GM12878 (cell line): ENCODE measurements around the gene MINPP1. TPM values are rescaled to one million over a fixed set of nuclear protein-coding genes. Genes with fewer than 3 reads are reported as not detected.

Experiments used
- ATAC-seq: fragments of 200-7000 bp; cut with Tn5 transposase; 3 replicates; pipeline ENCODE4 v1.9.1; 2020; ENCODE audit warnings: mild to moderate bottlenecking, moderate library complexity
- BruUV-seq: library from RNA; stranded (reverse); fragments of 400-500 nt; replicated peaks from 2 replicates; lab custom pipeline; 2021; lab: Mats Ljungman, UMichigan
- CTCF ChIA-PET: fragments of 300-600 bp; sonication (Branson Sonifier 250); formaldehyde crosslinking; extraction: SDS; loops from one replicate; lab custom pipeline; 2021; ENCODE audit warnings: inconsistent platforms; lab: Yijun Ruan, JAX
- POLR2A ChIA-PET: fragments of 350-600 bp; formaldehyde crosslinking; extraction: SDS; loops from one replicate; lab custom pipeline; 2021; ENCODE audit warnings: inconsistent platforms; lab: Charles Lee
- RAD21 ChIA-PET: fragments of 300-600 bp; sonication (Branson Sonifier 250); formaldehyde crosslinking; loops from one replicate; lab custom pipeline; 2023; ENCODE audit warnings: antibody characterized with exemption; ENCODE audit not compliant: unreplicated experiment; lab: Charles Lee
- SMC1A ChIA-PET: fragments of 300-600 bp; sonication (Branson Sonifier 250); formaldehyde crosslinking; loops from one replicate; lab custom pipeline; 2023; ENCODE audit not compliant: unreplicated experiment, uncharacterized antibody; lab: Charles Lee
- DNase-seq: peaks from one replicate; pipeline ENCODE4 v3.0.0-alpha.2; 2011; ENCODE audit warnings: low read depth, low spot score
- FAIRE-seq: peaks from 3 replicates; lab custom pipeline; 2011; peaks lifted over from hg19 to GRCh38; lab: Jason Lieb, UNC
- H2AFZ ChIP-seq: 2 replicates; pipeline ENCODE4 v1.6.0; 2011; ENCODE audit warnings: low read depth, low read length, control low read depth; ENCODE audit not compliant: control insufficient read depth
- H3K27ac ChIP-seq: 2 replicates; pipeline ENCODE4 v1.5.1; 2011; ENCODE audit warnings: control low read depth; ENCODE audit not compliant: control insufficient read depth, insufficient read depth
- H3K27me3 ChIP-seq, 2 experiments: replicated peaks in 1 of 2; 2 replicates each; pipeline versions ENCODE4 v1.6.0 to v1.6.1; 2011; ENCODE audit warnings: low read length in 1 of 2; ENCODE audit not compliant: control insufficient read depth in 2 of 2, insufficient read depth in 2 of 2
- H3K36me3 ChIP-seq, 2 experiments: 2 replicates each; pipeline ENCODE4 v1.5.1; 2011; ENCODE audit warnings: low read length in 1 of 2; ENCODE audit not compliant: control insufficient read depth in 2 of 2, insufficient read depth in 2 of 2
- H3K4me1 ChIP-seq: 2 replicates; pipeline ENCODE4 v1.6.1; 2011; ENCODE audit warnings: mild to moderate bottlenecking, low read length, moderate library complexity, mixed read lengths; ENCODE audit not compliant: control insufficient read depth, insufficient read depth
- H3K4me2 ChIP-seq: 2 replicates; pipeline ENCODE4 v1.6.0; 2011; ENCODE audit warnings: control low read depth; ENCODE audit not compliant: control insufficient read depth, insufficient read depth
- H3K4me3 ChIP-seq: fragments of 200-600 bp; sonication (generic); 2 replicates; pipeline ENCODE4 v1.5.1; 2016
- H3K79me2 ChIP-seq: 2 replicates; pipeline ENCODE4 v1.6.0; 2011; ENCODE audit warnings: low read length; ENCODE audit not compliant: control insufficient read depth, insufficient read depth
- H3K9ac ChIP-seq: 2 replicates; pipeline ENCODE4 v1.8.0; 2011; ENCODE audit warnings: low read length, control low read depth, mixed read lengths; ENCODE audit not compliant: control insufficient read depth, insufficient read depth
- H3K9me3 ChIP-seq: replicated peaks from 3 replicates; pipeline ENCODE4 v1.5.1; 2011; ENCODE audit warnings: mild to moderate bottlenecking, low read length; ENCODE audit not compliant: control insufficient read depth, insufficient read depth
- H4K20me1 ChIP-seq: 2 replicates; pipeline ENCODE4 v1.6.0; 2011; ENCODE audit not compliant: control insufficient read depth, insufficient read depth
- JUND ChIP-seq: IDR thresholded peaks from 2 replicates; pipeline ENCODE4 v1.6.1; 2012; ENCODE audit warnings: low read depth, mild to moderate bottlenecking, low read length, improper control_type of control experiment, moderate library complexity
- SRF ChIP-seq, 2 experiments: IDR thresholded peaks; 2 replicates each; pipeline ENCODE4 v1.6.1; 2011; ENCODE audit warnings: low read depth in 2 of 2, low read length in 2 of 2, mild to moderate bottlenecking in 1 of 2, moderate library complexity in 1 of 2
- TAF1 ChIP-seq: IDR thresholded peaks from 2 replicates; pipeline ENCODE4 v1.6.1; 2011; ENCODE audit warnings: mild to moderate bottlenecking, low read depth, low read length, borderline replicate concordance
- TCF3 ChIP-seq: IDR thresholded peaks from 2 replicates; pipeline ENCODE4 v1.6.1; 2012; ENCODE audit warnings: low read depth, mild to moderate bottlenecking, low read length, borderline replicate concordance; ENCODE audit not compliant: insufficient read depth
- ZBTB33 ChIP-seq: fragments of 450-650 bp; IDR thresholded peaks from 2 replicates; pipeline ENCODE4 v1.6.1; 2017; ENCODE audit warnings: mild to moderate bottlenecking
- WGBS: methylation state at CpG from one replicate; pipeline ENCODE4 v1.1.6; 2016; ENCODE audit warnings: low lambda C conversion rate; ENCODE audit not compliant: insufficient replicate concordance, insufficient coverage; ENCODE audit errors: missing lambda C conversion rate; 5-methylcytosine and 5-hydroxymethylcytosine counted together
- in situ Hi-C: fragments of 300-500 bp; cut with MboI; formaldehyde crosslinking; loops from 9 replicates; pipeline ENCODE4 v1.14.3; 2018; ENCODE audit warnings: mixed read lengths
- intact Hi-C: fragments of 100-400 bp; cut with micrococcal nuclease; formaldehyde crosslinking; loops from one replicate; pipeline ENCODE4 v1.14.2; 2022; ENCODE audit not compliant: unreplicated experiment
- polyA plus RNA-seq, 11 experiments: library from polyadenylated mRNA; depleted of rRNA in 4 of 11; unstranded in 6 of 11; stranded (reverse) in 5 of 11; fragments of >200 nt; fragmentation: Nextera tagmentation in 4 of 11; fragmentation: Illumina TruSeq in 1 of 11; extraction: Ambion mirVana in 4 of 11; extraction: Trizol in 1 of 11; gene quantifications; 1 replicate in 1 of 11; 2 replicates in 10 of 11; pipeline versions ENCODE4 v1.2.1 to v1.2.3, GENCODE V29; 2011 to 2016; ENCODE audit warnings: inconsistent platforms in 2 of 11, missing spikeins in 2 of 11, low read depth in 1 of 11
- total RNA-seq, 4 experiments: library from RNA; depleted of rRNA in 3 of 4; stranded (reverse); fragments of >200 nt in 3 of 4; fragmentation: Illumina TruSeq in 1 of 4; extraction: Trizol in 1 of 4; gene quantifications; 2 replicates each; pipeline versions ENCODE4 v1.2.1 to v1.2.3, GENCODE V29; 2013 to 2021
- TF ChIP-seq, protein P1 (sequence below): fragments of 450-650 bp; IDR thresholded peaks from 2 replicates; pipeline ENCODE4 v1.6.1; 2017; ENCODE audit warnings: antibody characterized with exemption, mild to moderate bottlenecking, moderate library complexity

The MINPP1 gene
- total and polyA plus RNA-seq, 10 of the 15 experiments (the other 5 are each of a cell fraction or from before 2014, with no cell fraction given), result 3.9 to 29.2 (median 10.7) TPM

DNA sequence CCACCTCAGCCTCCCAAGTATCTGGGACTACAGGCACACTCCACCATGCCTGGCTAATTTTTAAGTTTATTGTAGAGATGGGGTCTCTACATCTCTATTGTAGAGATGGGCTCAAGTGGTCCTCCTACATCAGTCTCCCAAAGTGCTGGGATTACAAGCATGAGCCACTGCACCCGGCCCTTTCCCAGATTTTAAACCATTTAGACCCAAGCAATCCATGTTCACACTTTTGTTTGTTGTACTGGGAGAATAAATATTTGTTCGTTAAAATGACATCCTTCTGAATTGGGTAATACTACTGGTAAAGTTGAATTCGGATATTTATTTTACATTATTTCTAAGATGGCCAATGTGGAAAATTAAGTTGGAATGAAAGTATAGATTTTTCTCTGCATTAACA, 52.7 kb downstream of the MINPP1 start:
- SMC1A ChIA-PET, result no interaction called here
- WGBS, result 75% methylated on average over 3 of the region's 3 CpGs

More for the DNA sequence above, 52.7 kb downstream of the MINPP1 start:
- no peak for ATAC-seq
- TF ChIP-seq ZBTB33, result no peak
- no peak for TF ChIP-seq TAF1
- no peak for TF ChIP-seq JUND
- no peak for TF ChIP-seq SRF (IDR thresholded peaks at IDR 0.05; ENCODE audit: low read depth in 2 of 2, low read length in 2 of 2)
- TF ChIP-seq, protein P1, sequence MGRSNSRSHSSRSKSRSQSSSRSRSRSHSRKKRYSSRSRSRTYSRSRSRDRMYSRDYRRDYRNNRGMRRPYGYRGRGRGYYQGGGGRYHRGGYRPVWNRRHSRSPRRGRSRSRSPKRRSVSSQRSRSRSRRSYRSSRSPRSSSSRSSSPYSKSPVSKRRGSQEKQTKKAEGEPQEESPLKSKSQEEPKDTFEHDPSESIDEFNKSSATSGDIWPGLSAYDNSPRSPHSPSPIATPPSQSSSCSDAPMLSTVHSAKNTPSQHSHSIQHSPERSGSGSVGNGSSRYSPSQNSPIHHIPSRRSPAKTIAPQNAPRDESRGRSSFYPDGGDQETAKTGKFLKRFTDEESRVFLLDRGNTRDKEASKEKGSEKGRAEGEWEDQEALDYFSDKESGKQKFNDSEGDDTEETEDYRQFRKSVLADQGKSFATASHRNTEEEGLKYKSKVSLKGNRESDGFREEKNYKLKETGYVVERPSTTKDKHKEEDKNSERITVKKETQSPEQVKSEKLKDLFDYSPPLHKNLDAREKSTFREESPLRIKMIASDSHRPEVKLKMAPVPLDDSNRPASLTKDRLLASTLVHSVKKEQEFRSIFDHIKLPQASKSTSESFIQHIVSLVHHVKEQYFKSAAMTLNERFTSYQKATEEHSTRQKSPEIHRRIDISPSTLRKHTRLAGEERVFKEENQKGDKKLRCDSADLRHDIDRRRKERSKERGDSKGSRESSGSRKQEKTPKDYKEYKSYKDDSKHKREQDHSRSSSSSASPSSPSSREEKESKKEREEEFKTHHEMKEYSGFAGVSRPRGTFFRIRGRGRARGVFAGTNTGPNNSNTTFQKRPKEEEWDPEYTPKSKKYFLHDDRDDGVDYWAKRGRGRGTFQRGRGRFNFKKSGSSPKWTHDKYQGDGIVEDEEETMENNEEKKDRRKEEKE, result no peak
- TF ChIP-seq TCF3, result no peak
- in situ Hi-C loops (no loop called here), intact Hi-C loops (no loop called here)
- Histone ChIP-seq H3K4me2 (no peak overlapping the region), H3K27ac (no peak overlapping the region), H4K20me1 (no peaks in the 10 kb centered on the region), H3K9me3 (no peaks in the 10 kb centered on the region), H3K27me3 (no peaks in the 10 kb centered on the region), H3K79me2 (no peaks in the 10 kb centered on the region), H3K4me3 (no peak overlapping the region), H3K36me3 (no peaks in the 10 kb centered on the region), H2AFZ (no peak overlapping the region), H3K9ac (no peak overlapping the region), H3K4me1 (no peaks in the 10 kb centered on the region)
- no TSS peak for BruUV-seq
- RAD21 ChIA-PET, result no interaction called here
- DNase-seq, result no peak
- CTCF ChIA-PET, result no interaction called here
- POLR2A ChIA-PET, result interaction anchor here (0.6 to 0.9 kb wide), 2 partner anchors 11 to 24 kb away, joined by 3 read pairs; no protein-coding TSS in a partner anchor
- FAIRE-seq, result no peak
